Endothelial cell of umbilical vein (primary cell): Measurements from ENCODE around the gene SH3PXD2A. TPM values are rescaled to one million over a fixed set of nuclear protein-coding genes. Genes with fewer than 3 reads are reported as not detected.

Source experiments
- BruUV-seq: library from RNA; stranded (reverse); fragments of 400-500 nt; replicated peaks from 2 replicates; lab custom pipeline; 2021; lab: Mats Ljungman, UMichigan
- CTCF ChIA-PET: fragments of 300-600, 350-600 bp; sonication (Branson Sonifier 250); formaldehyde crosslinking; loops from one replicate; lab custom pipeline; 2021; ENCODE audit warnings: antibody characterized with exemption, inconsistent platforms; lab: Charles Lee
- POLR2A ChIA-PET: fragments of 300-600, 350-600 bp; sonication (Branson Sonifier 250); formaldehyde crosslinking; loops from one replicate; lab custom pipeline; 2021; ENCODE audit warnings: antibody characterized with exemption, inconsistent platforms; lab: Charles Lee
- DNase-seq: peaks from one replicate; pipeline ENCODE4 v3.0.0-alpha.2; 2011; ENCODE audit warnings: low read depth, low spot score
- FAIRE-seq: peaks from 2 replicates; lab custom pipeline; 2011; peaks lifted over from hg19 to GRCh38; lab: Jason Lieb, UNC
- H2AFZ ChIP-seq: 2 replicates; pipeline ENCODE4 v1.6.0; 2012; ENCODE audit warnings: low read depth, low read length, control low read depth, inconsistent platforms
- H3K27ac ChIP-seq: 2 replicates; pipeline ENCODE4 v1.5.1; 2011; ENCODE audit warnings: low read depth, mild to moderate bottlenecking, control low read depth, low read length, moderate library complexity; ENCODE audit not compliant: insufficient read depth
- H3K27me3 ChIP-seq, 2 experiments: 2 replicates each; pipeline versions ENCODE4 v1.6.0 to v1.6.1; 2011; ENCODE audit warnings: low read length in 2 of 2, mixed read lengths in 1 of 2; ENCODE audit not compliant: control insufficient read depth in 2 of 2, insufficient read depth in 2 of 2
- H3K36me3 ChIP-seq, 2 experiments: 2 replicates in 1 of 2; 3 replicates in 1 of 2; pipeline ENCODE4 v1.5.1; 2011; ENCODE audit warnings: low read length in 2 of 2, mild to moderate bottlenecking in 1 of 2, moderate library complexity in 1 of 2; ENCODE audit not compliant: control insufficient read depth in 2 of 2, insufficient read depth in 2 of 2; ENCODE audit errors: extremely low read depth in 1 of 2
- H3K4me1 ChIP-seq: 3 replicates; pipeline ENCODE4 v1.5.1; 2011; ENCODE audit warnings: mild to moderate bottlenecking, low read length; ENCODE audit not compliant: control insufficient read depth, insufficient read depth; ENCODE audit errors: extremely low read depth
- H3K4me2 ChIP-seq: 2 replicates; pipeline ENCODE4 v1.6.1; 2011; ENCODE audit warnings: low read length, control low read depth, mixed read lengths; ENCODE audit not compliant: insufficient read depth
- H3K4me3 ChIP-seq, 3 experiments: fragments of 200-600 bp in 1 of 3; sonication (generic), shearing (Covaris generic) in 1 of 3; replicated peaks in 1 of 3; 2 replicates each; pipeline ENCODE4 v1.5.1; 2011 to 2016; ENCODE audit warnings: control low read depth in 3 of 3, low read length in 3 of 3, mild to moderate bottlenecking in 2 of 3, inconsistent platforms in 1 of 3, low read depth in 1 of 3, moderate library complexity in 1 of 3; ENCODE audit not compliant: insufficient read depth in 1 of 3
- H3K79me2 ChIP-seq: 2 replicates; pipeline ENCODE4 v1.6.0; 2012; ENCODE audit warnings: low read length, inconsistent platforms; ENCODE audit not compliant: control insufficient read depth, insufficient read depth
- H3K9ac ChIP-seq: replicated peaks from 2 replicates; pipeline ENCODE3; 2011; ENCODE audit warnings: low read length, control low read depth; ENCODE audit not compliant: insufficient read depth; ENCODE audit errors: extremely low read depth
- H3K9me1 ChIP-seq: replicated peaks from 3 replicates; pipeline ENCODE4 v1.6.0; 2011; ENCODE audit warnings: mild to moderate bottlenecking, low read length; ENCODE audit not compliant: control insufficient read depth, insufficient read depth; ENCODE audit errors: extremely low read depth
- H3K9me3 ChIP-seq: replicated peaks from 2 replicates; pipeline ENCODE4 v1.5.1; 2012; ENCODE audit warnings: low read length, inconsistent platforms; ENCODE audit not compliant: control insufficient read depth, insufficient read depth
- H4K20me1 ChIP-seq: replicated peaks from 2 replicates; pipeline ENCODE3; 2011; ENCODE audit warnings: mild to moderate bottlenecking, low read length; ENCODE audit not compliant: control insufficient read depth, insufficient read depth; ENCODE audit errors: extremely low read depth
- EZH2 ChIP-seq: IDR thresholded peaks from 2 replicates; pipeline ENCODE4 v1.6.1; 2012; ENCODE audit warnings: borderline replicate concordance, low read depth, mild to moderate bottlenecking, moderate library complexity, low read length, inconsistent platforms; ENCODE audit not compliant: severe bottlenecking
- FOS ChIP-seq: IDR thresholded peaks from 2 replicates; pipeline ENCODE4 v1.6.1; 2011; ENCODE audit warnings: mild to moderate bottlenecking, low read length, moderate library complexity, borderline replicate concordance; ENCODE audit not compliant: insufficient read depth
- GATA2 ChIP-seq: IDR thresholded peaks from 2 replicates; pipeline ENCODE4 v1.7.0; 2011; ENCODE audit warnings: low read depth, mild to moderate bottlenecking, moderate library complexity, mixed read lengths, low read length; ENCODE audit not compliant: insufficient read length, insufficient read depth
- JUN ChIP-seq: IDR thresholded peaks from 2 replicates; pipeline ENCODE4 v1.6.1; 2011; ENCODE audit warnings: borderline replicate concordance, low read depth; ENCODE audit not compliant: insufficient read length, insufficient read depth
- MYC ChIP-seq: IDR thresholded peaks from one replicate; pipeline ENCODE4 v1.6.1; 2011; ENCODE audit warnings: mild to moderate bottlenecking, low read depth, low read length
- POLR2A ChIP-seq: IDR thresholded peaks from 2 replicates; pipeline ENCODE4 v1.6.1; 2012; ENCODE audit warnings: low read depth, mild to moderate bottlenecking, control low read depth, low read length
- POLR2AphosphoS5 ChIP-seq: IDR thresholded peaks from 2 replicates; pipeline ENCODE4 v1.6.1; 2012; ENCODE audit warnings: low read depth, mild to moderate bottlenecking, control low read depth, low read length, moderate library complexity; ENCODE audit not compliant: insufficient read depth
- dilution Hi-C: fragments of 300-500 bp; cut with MboI; formaldehyde crosslinking; loops from one replicate; pipeline ENCODE4 v1.15.0; 2019; ENCODE audit warnings: low sequenced_read_pairs; ENCODE audit not compliant: extremely low pct_ligation_motif_present
- intact Hi-C: fragments of 100-400 bp; cut with micrococcal nuclease; formaldehyde crosslinking; loops from one replicate; pipeline ENCODE4 v1.10.0; 2022
- polyA plus RNA-seq, 4 experiments: library from polyadenylated mRNA; depleted of rRNA in 3 of 4; stranded (reverse) in 3 of 4; unstranded in 1 of 4; fragments of >200 nt; gene quantifications; 2 replicates each; pipeline versions ENCODE4 v1.2.1 to v1.2.3, GENCODE V29; 2011 to 2012; ENCODE audit warnings: missing spikeins in 1 of 4
- total RNA-seq: library from RNA; stranded (reverse); gene quantifications from 2 replicates; pipeline ENCODE4 v1.2.3, GENCODE V29; 2021
- TF ChIP-seq, protein P1 (sequence below), 2 donors: IDR thresholded peaks; 1 replicate in 1 of 2; 2 replicates in 1 of 2; pipeline ENCODE4 v1.5.1; 2011; ENCODE audit warnings: low read length in 2 of 2, mild to moderate bottlenecking in 2 of 2, moderate library complexity in 2 of 2, control low read depth in 1 of 2, inconsistent platforms in 1 of 2, low read depth in 1 of 2; ENCODE audit not compliant: insufficient read depth in 1 of 2; ENCODE audit errors: extremely low read depth in 1 of 2
- TF ChIP-seq, protein P2 (sequence below): IDR thresholded peaks from 2 replicates; pipeline ENCODE4 v1.6.1; 2011; ENCODE audit not compliant: insufficient read depth, insufficient read length

SH3PXD2A gene
- total and polyA plus RNA-seq, 2 donors (not counting 3 experiments of a cell fraction or from before 2014, with no cell fraction given) = 1.4 to 5.1 TPM

- Histone ChIP-seq H3K9ac (no peak overlapping the region), H3K9me3 (no peaks in the 10 kb centered on the region), H3K4me3 (no peak overlapping the region), H2AFZ (no peak overlapping the region), H3K9me1 (no peaks in the 10 kb centered on the region), H3K79me2 (no peaks in the 10 kb centered on the region), H3K27me3 (peaks cover 0 to 2% of the 10 kb centered on the region in 2 experiments), H4K20me1 (no peaks in the 10 kb centered on the region), H3K4me2 (no peak overlapping the region), H3K36me3 (no peaks in the 10 kb centered on the region), H3K4me1 (peaks cover 6% of the 10 kb centered on the region), H3K27ac (no peak overlapping the region)
- no peak for TF ChIP-seq POLR2AphosphoS5
- TF ChIP-seq GATA2 = no peak
- no peak for TF ChIP-seq EZH2
- no peak for TF ChIP-seq JUN
- TF ChIP-seq, protein P1, sequence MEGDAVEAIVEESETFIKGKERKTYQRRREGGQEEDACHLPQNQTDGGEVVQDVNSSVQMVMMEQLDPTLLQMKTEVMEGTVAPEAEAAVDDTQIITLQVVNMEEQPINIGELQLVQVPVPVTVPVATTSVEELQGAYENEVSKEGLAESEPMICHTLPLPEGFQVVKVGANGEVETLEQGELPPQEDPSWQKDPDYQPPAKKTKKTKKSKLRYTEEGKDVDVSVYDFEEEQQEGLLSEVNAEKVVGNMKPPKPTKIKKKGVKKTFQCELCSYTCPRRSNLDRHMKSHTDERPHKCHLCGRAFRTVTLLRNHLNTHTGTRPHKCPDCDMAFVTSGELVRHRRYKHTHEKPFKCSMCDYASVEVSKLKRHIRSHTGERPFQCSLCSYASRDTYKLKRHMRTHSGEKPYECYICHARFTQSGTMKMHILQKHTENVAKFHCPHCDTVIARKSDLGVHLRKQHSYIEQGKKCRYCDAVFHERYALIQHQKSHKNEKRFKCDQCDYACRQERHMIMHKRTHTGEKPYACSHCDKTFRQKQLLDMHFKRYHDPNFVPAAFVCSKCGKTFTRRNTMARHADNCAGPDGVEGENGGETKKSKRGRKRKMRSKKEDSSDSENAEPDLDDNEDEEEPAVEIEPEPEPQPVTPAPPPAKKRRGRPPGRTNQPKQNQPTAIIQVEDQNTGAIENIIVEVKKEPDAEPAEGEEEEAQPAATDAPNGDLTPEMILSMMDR (IDR thresholded peaks at IDR 0.05; ENCODE audit: extremely low read depth in 1 of 2, insufficient read depth in 1 of 2, low read depth in 1 of 2, low read length in 2 of 2) = no peak
- TF ChIP-seq, protein P2, sequence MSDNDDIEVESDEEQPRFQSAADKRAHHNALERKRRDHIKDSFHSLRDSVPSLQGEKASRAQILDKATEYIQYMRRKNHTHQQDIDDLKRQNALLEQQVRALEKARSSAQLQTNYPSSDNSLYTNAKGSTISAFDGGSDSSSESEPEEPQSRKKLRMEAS = no peak
- TF ChIP-seq MYC = no peak
- TF ChIP-seq POLR2A = no peak
- TF ChIP-seq FOS = no peak
- DNase-seq (peak; percentile 57), FAIRE-seq (no peak)
- no TSS peak for BruUV-seq
- ChIA-PET CTCF (interaction anchor here (0.8 to 1.8 kb wide), 4 partner anchors 8 to 108 kb away, joined by 3 to 5 read pairs (median 4); no protein-coding TSS in a partner anchor), POLR2A (no interaction called here)
- intact Hi-C loops (no loop called here), dilution Hi-C loops (no loop called here)
Observed at GRCh38 chr10:103820101-103821062, 35.0 kb downstream of the SH3PXD2A start.
